ENCODE results near the gene SLC6A17.

SLC6A17 gene

DNA sequence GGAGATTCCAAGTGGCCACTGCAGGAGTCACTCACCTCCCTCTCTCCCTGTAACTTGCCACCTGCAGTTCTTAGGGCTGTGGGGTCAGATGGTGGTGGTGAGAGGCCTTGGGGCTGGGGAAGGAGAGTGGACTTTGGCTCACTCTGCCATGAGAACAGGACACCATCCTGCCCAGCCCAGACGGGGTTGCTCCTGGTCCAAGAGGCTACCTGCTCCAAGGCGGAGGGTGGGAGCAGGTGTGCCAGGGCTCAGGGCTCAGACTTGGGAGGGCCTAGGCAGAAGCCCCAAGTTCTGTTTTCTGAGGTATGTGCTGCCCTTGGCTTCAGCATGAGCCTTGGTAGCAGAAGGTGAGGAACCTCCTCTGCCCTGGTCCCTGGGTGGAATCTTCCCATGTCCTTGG is 48.5 kb downstream of the SLC6A17 start:
- no peaks in the 10 kb centered on the region for H3K9me3 Mint-ChIP-seq (ENCODE audit: low read depth)
- H3K27me3 Mint-ChIP-seq = no peaks in the 10 kb centered on the region
- H3K4me3 Mint-ChIP-seq = no peak overlapping the region
- no peak overlapping the region for H3K27ac Mint-ChIP-seq
- H3K36me3 Mint-ChIP-seq = no peaks in the 10 kb centered on the region
- H3K4me1 Mint-ChIP-seq (ENCODE audit: low read depth) = peaks cover 10% of the 10 kb centered on the region

DNA sequence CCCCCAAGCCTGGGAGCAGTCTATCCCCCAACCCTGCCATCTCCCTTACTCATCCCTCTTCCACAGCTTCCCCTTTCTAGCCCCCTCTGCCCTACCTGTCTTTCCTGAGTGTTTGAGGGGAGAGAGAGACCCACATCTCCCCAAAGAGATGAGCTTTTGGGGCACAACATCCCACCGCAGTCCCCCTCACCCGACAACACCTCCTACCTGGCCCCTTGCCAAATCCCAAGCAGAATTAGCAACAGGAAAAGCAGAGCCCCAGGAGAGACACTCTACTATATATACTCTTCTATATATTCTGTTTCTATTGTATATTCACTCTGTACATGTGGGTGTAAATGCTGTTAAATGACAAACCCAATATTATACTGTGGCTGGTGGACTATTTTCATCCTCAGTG is 49.9 kb downstream of the SLC6A17 start:
- no peaks in the 10 kb centered on the region for H3K27me3 Mint-ChIP-seq
- no peak overlapping the region for H3K27ac Mint-ChIP-seq
- H3K4me3 Mint-ChIP-seq = no peak overlapping the region
- H3K9me3 Mint-ChIP-seq (ENCODE audit: low read depth) = no peaks in the 10 kb centered on the region
- no peaks in the 10 kb centered on the region for H3K36me3 Mint-ChIP-seq
- peaks cover 15% of the 10 kb centered on the region for H3K4me1 Mint-ChIP-seq (ENCODE audit: low read depth)

DNA sequence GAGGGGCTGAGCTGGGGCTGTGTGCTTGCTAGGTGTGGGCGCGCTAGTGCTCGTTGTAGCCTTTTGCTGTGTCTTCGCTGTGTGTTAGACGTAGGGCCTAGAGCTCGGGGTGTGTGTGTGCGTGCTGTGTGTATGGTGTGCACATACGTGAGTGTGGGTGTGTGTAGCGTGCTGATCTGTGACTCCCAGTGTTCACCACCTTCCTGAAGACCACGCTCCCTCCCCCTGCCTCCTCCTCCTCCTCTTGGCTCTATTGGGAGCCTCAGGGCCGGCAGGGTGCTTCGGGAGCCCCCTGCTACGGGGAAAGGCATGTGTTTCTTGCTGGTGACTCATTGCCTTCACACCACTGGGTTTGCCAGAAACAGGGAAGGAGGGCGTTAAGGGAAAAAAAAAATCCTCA is 50.4 kb downstream of the SLC6A17 start:
- no peaks in the 10 kb centered on the region for H3K9me3 Mint-ChIP-seq (ENCODE audit: low read depth)
- no peak overlapping the region for H3K27ac Mint-ChIP-seq
- H3K27me3 Mint-ChIP-seq = no peaks in the 10 kb centered on the region
- H3K4me3 Mint-ChIP-seq = no peak overlapping the region
- no peaks in the 10 kb centered on the region for H3K36me3 Mint-ChIP-seq
- peaks cover 15% of the 10 kb centered on the region for H3K4me1 Mint-ChIP-seq (ENCODE audit: low read depth)

DNA sequence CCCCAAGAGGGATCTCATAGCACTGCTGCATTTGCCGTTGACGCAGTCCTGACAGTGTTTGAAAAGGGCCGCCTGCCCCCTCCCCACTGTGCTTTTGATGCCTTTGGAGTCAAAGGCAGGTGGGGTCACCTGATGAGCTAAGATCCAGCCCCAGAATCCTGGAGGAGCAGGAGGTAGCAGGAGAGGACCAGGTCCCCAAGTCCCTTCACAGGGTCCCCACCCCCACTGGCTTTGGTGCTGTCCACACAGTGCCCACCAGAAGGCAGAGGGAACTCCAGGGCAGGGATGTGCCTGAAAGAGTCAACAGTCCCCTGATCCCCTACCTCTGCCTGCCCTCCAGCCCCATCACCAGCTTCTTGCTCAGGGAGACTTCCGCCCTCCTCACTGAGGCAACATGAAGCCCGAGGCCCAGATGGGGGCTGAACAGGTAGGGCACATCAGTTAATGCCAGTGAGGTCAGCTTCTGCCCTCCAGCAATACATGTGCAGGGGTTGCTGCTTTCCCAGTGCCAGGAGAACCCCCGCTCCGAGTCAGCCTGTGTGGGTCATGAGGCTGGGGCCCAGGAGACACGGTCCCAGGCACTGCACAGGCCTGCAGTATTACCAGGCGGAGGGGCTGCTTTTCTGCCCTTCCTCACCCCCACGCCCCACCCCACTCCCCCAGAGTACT is 51.0 kb downstream of the SLC6A17 start:
- Mint-ChIP-seq H3K36me3 (no peaks in the 10 kb centered on the region), H3K4me3 (no peak overlapping the region), H3K9me3 (ENCODE audit: low read depth) (no peaks in the 10 kb centered on the region), H3K4me1 (ENCODE audit: low read depth) (peaks cover 15% of the 10 kb centered on the region), H3K27me3 (no peaks in the 10 kb centered on the region), H3K27ac (no peak overlapping the region)

DNA sequence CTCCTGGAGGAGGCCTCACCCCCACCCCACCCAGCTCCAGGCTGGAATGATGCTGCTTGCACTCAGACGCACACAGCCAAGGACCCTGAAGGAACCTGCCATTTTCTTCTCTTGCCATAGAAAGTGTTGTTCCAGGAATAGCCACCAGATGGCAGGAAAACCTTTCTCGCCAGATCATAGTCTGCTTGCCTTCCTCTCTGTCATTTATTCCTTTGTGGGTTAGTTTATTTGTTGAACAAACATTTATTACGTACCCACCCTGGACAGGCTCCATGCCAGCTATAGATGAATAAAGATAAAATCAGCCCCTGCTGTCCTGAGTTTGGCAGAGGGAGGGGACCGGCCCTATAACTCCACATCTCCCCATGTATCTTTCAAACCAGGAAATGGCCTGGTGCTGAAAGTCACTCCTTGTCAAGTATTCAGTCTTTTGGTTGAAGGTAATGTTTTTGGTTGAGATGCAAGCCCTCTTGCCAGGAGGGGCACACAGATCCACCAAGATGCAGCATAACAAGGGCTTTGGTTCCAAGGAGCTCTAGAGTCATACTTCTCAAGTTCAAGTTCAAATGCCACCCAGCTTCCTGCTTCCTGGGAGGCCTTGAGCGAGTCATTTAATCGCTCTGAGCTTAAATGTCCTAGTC is 52.8 kb downstream of the SLC6A17 start:
- no peak overlapping the region for H3K4me3 Mint-ChIP-seq
- H3K36me3 Mint-ChIP-seq = no peaks in the 10 kb centered on the region

DNA sequence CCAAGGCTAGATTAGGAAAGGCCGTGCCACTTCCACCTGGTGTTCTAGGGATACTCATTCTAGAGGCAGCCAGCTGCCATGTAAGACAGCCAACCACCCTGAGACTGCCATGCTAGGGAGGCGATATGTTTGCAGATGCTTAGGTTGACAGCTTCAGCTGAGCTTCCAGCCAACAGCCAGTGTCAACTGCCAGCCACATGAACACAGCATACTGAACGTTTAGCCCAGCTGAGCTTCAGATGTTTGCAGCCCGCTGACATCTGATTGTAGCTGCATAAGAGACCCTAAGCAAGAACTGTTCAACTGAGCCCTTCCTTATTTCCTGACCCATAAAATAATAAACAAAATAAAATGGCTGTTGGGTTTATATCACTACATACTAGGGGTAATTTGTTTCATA is 54.9 kb downstream of the SLC6A17 start:
- peaks cover 44% of the 10 kb centered on the region for H3K4me1 Mint-ChIP-seq (ENCODE audit: low read depth)
- no peak overlapping the region for H3K4me3 Mint-ChIP-seq
- no peaks in the 10 kb centered on the region for H3K27me3 Mint-ChIP-seq
- H3K36me3 Mint-ChIP-seq = no peaks in the 10 kb centered on the region
- H3K27ac Mint-ChIP-seq = no peak overlapping the region
- no peaks in the 10 kb centered on the region for H3K9me3 Mint-ChIP-seq (ENCODE audit: low read depth)

More for the DNA sequence above, 52.8 kb downstream of the SLC6A17 start:
- H3K4me1 Mint-ChIP-seq (ENCODE audit: low read depth) = peaks cover 27% of the 10 kb centered on the region
- peak overlapping the region; percentile 84 for H3K27ac Mint-ChIP-seq
- no peaks in the 10 kb centered on the region for H3K27me3 Mint-ChIP-seq
- no peaks in the 10 kb centered on the region for H3K9me3 Mint-ChIP-seq (ENCODE audit: low read depth)

DNA sequence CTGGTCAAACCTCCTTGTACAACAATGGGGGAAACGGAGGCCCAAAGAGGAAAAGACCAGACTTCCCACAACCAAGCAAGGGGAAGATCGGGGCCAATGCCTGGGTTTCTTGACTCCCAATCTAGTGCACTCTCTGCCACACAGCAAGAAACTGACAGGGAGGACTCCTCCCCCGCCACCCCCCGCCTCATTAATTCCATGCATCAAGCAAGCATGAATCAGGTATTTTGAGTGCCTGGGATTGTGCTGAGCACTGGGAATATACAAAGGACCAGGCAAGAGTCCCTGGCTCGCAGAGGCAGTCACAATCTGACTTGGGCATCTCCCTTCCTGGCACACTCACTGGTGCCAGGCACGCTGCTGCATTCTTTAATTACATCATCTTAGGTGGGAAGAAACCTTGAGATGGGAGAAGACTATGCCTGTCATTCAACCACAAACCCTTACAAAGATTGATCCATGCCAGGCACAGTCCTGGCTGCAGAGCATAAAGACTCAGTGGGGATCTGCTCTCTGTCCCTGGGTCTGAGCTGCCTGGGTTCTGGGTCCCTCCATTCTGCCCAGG is 55.4 kb downstream of the SLC6A17 start:
- no peaks in the 10 kb centered on the region for H3K9me3 Mint-ChIP-seq (ENCODE audit: low read depth)
- H3K27me3 Mint-ChIP-seq = no peaks in the 10 kb centered on the region
- peaks cover 44% of the 10 kb centered on the region for H3K4me1 Mint-ChIP-seq (ENCODE audit: low read depth)
- H3K27ac Mint-ChIP-seq = no peak overlapping the region
- no peak overlapping the region for H3K4me3 Mint-ChIP-seq
- H3K36me3 Mint-ChIP-seq = no peaks in the 10 kb centered on the region

DNA sequence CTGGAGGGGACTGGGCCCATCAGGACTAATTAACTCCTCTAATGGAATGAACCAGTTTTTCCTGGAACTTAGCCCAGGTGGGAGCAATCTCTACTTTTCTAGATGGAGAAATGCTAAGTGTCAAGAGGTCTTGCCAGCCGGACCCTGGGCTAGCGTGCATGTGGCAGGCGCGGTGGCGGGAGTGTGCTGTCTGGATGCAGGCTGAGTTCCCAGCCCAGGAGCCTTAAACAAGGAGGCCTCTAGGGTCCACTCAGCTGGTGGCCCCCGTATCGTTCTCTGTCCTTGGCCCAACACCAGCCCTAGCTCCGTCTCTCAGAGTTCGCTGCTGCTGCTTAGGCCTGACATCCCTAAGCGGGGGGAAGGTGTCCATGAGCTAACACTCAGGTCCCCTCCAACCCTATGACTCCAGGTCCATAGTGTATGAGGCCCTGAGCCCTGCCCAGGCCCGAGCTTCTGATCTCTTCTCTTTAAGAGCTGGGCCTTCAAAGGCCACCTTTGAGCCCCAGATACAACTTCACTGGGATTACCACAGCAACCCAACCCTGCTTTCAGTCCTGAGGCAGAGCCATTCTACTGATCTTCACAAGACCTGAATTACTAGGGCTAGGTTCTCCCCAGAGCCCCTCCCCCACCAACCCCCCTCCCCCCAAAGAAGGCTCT is 56.1 kb downstream of the SLC6A17 start:
- H3K27ac Mint-ChIP-seq = no peak overlapping the region

DNA sequence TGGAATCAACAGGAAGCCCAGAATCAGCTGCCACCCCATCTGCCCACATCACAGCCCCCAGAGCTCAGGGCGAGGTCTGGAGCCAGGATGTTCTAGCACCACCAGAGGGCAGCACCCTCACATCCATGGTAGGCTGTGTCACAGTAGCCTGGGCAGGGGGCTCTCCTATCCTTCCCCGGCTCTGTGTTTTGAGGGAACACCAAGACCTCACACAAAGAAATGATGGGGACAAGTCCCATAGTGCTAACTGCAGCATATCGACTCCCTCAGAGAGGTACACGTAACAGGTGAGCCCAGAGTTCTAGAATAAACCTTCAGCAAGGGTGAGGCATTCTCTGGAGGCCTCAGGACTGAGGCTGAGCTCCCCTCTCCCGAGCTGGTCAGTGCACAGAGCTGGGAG is 57.5 kb downstream of the SLC6A17 start:
- H3K27ac Mint-ChIP-seq = peak overlapping the region; percentile 76
- no peaks in the 10 kb centered on the region for H3K36me3 Mint-ChIP-seq
- no peaks in the 10 kb centered on the region for H3K9me3 Mint-ChIP-seq (ENCODE audit: low read depth)
- H3K4me1 Mint-ChIP-seq (ENCODE audit: low read depth) = peaks cover 50% of the 10 kb centered on the region
- H3K4me3 Mint-ChIP-seq = no peak overlapping the region
- H3K27me3 Mint-ChIP-seq = no peaks in the 10 kb centered on the region

More for the DNA sequence above, 56.1 kb downstream of the SLC6A17 start:
- no peaks in the 10 kb centered on the region for H3K36me3 Mint-ChIP-seq
- H3K4me3 Mint-ChIP-seq = no peak overlapping the region
- H3K27me3 Mint-ChIP-seq = no peaks in the 10 kb centered on the region
- H3K4me1 Mint-ChIP-seq (ENCODE audit: low read depth) = peaks cover 44% of the 10 kb centered on the region
- H3K9me3 Mint-ChIP-seq (ENCODE audit: low read depth) = no peaks in the 10 kb centered on the region

DNA sequence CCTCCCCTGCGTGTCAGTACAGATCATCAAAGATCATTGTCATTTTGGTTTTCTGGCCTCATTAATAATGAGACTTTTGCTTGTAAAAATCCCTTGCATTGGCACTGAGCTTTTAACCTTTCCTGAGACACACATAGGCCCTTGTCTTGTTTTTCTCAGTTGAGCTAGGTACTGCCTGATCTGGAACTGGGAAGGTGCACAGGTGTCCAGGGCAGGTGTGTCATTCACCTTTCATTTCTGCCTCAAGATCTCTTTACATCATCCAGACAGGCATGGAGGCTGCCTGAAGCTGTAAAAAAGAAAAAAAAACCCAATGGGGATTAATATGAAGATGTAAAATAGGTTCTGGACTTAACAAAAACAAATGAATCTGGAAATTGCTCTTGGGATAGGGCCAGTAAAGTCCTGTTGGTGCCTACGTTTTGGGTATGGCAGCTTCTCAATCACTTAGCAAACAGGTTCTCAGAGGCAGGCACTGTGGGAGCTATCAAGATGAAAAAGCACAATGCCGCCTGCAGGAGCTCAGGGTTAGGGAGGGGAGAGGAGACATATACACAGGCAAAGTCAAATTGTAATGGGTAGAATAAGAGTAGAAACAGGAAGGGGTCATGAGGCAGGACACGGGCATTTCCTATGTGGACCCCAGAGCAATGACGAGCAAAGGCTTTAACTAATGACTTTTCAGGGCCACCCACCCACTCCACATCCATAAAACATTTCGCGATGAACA is 58.8 kb downstream of the SLC6A17 start:
- Mint-ChIP-seq H3K4me3 (peak overlapping the region; percentile 86), H3K27ac (peak overlapping the region; percentile 42), H3K36me3 (no peaks in the 10 kb centered on the region), H3K9me3 (ENCODE audit: low read depth) (no peaks in the 10 kb centered on the region), H3K27me3 (no peaks in the 10 kb centered on the region), H3K4me1 (ENCODE audit: low read depth) (peaks cover 50% of the 10 kb centered on the region)

DNA sequence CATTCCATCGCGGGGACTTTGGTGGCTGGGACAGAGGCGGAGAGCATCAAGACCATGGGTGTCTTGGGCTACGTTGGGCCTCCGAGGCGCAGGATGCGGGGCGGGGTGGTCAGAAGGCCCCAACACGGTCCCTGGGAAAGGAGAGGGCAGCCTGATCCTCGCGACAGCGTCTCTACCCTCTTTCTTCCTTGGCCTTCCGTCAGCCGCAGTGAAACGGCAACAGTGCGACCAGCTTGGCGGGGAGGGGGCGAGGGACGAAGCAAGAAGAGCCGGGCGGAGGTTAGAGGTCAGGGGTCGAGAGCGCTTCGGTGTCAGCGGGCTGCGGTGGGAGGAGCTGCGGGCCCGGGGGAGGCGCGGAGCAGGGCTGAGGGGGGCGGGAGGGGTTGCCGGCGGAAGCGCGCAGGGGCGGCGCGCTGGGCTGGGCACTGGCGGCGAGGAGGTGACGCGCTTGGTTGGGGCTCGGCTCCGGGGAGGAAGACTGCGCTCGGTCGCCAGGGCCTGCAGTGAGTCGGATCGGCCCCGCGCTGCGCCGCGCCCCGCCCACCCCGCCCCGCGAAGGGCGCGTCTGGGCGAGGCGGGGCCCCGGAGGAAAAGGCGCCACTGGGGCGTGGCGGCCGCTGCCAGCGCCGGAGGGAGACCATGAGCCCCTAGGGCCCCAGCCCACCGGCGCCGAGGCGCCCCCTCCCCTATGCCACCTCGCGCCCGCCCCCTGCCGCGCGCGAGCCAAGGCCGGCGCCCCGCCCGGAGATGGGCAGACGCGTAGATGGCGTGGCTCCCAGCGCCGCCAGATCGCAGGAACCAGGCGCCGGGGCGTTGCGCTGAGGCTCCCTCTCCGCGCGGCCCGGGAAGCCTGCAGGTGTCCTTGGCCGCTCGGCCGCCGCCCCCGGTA is 59.7 kb downstream of the SLC6A17 start, which contains the start of gene KCNC4:
Gene KCNC4 (plus strand): TSS at position 600 of the 889 bp plus-strand sequence. CDS start 1,186 bp downstream, outside the sequence.
- peaks cover 51% of the 10 kb centered on the region for H3K4me1 Mint-ChIP-seq (ENCODE audit: low read depth)
- peak within 1 kb of the TSS; percentile 86 for H3K4me3 Mint-ChIP-seq
- H3K27ac Mint-ChIP-seq = peak within 1 kb of the TSS; percentile 70
- no peaks in the 10 kb centered on the region for H3K27me3 Mint-ChIP-seq
- H3K9me3 Mint-ChIP-seq (ENCODE audit: low read depth) = no peaks in the 10 kb centered on the region
- no peaks in the 10 kb centered on the region for H3K36me3 Mint-ChIP-seq

DNA sequence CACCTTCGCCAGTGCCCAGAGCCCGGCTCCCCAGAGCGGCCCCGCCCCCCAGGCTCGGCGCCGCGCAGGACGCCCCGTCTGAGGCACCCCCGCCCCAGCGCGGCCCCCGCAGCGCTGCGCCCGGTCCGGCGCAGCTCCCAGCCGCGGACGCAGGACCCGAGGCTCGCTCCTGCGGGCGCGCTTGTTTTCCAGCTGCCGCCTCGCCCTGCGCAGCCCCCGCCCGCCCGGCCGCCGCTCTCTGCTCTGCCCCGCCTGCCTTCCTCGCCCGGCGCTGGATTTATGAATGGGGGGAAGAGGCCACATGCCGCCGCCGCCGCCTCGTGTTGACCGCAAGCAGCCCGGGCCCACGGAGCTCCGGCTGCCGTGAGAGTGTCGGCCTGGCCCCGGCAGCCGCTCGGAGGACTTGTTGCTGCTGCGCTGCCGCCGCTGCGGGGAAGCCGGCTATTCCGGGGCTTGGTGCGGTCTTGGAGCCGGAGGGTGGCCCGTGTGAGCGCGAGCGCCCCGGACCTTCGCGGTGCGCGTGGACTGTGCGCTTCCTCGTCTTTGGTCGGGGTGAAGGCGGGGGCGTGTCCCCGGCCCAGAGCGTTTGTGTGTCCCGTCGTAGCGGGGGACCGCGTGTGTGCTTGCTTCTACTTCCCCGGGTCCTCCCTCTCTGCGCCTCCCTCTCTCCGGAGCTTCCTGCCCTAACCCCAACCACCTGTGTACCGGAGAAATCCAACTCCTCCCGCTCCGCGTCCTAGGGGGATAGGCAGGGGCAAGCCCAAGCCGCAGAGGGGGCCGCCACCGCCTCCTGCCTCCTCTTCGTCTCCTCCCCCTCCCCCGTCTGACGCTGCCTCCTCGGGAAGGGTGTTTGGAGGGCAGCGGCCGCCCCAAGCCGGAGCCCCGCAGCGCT is 60.6 kb downstream of the SLC6A17 start:
- Mint-ChIP-seq H3K27me3 (no peaks in the 10 kb centered on the region), H3K4me3 (peak overlapping the region; percentile 86), H3K9me3 (ENCODE audit: low read depth) (no peaks in the 10 kb centered on the region), H3K4me1 (ENCODE audit: low read depth) (peaks cover 53% of the 10 kb centered on the region), H3K36me3 (no peaks in the 10 kb centered on the region), H3K27ac (peak overlapping the region; percentile 70)

DNA sequence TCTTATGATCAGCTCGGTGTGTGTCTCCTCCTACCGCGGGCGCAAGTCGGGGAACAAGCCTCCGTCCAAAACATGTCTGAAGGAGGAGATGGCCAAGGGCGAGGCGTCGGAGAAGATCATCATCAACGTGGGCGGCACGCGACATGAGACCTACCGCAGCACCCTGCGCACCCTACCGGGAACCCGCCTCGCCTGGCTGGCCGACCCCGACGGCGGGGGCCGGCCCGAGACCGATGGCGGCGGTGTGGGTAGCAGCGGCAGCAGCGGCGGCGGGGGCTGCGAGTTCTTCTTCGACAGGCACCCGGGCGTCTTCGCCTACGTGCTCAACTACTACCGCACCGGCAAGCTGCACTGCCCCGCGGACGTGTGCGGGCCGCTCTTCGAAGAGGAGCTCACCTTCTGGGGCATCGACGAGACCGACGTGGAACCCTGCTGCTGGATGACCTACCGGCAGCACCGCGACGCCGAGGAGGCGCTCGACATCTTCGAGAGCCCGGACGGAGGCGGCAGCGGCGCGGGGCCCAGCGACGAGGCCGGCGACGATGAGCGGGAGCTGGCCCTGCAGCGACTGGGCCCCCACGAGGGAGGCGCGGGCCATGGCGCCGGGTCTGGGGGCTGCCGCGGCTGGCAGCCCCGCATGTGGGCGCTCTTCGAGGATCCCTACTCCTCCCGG is 61.3 kb downstream of the SLC6A17 start:
- Mint-ChIP-seq H3K36me3 (no peaks in the 10 kb centered on the region), H3K27ac (peak overlapping the region; percentile 70), H3K9me3 (ENCODE audit: low read depth) (no peaks in the 10 kb centered on the region), H3K27me3 (no peaks in the 10 kb centered on the region), H3K4me1 (ENCODE audit: low read depth) (peaks cover 55% of the 10 kb centered on the region), H3K4me3 (peak overlapping the region; percentile 86)

Data from activated naive CD8-positive, alpha-beta T cell (primary cell).